HUDEP-2 (cell line): ENCODE results near the gene ADORA1.

Source experiments
- DNase-seq, 76 experiments: peaks; one replicate each; lab custom pipeline; 2025; ENCODE audit not compliant: unreplicated experiment in 76 of 76; lab: John Stamatoyannopoulos, UW

Gene ADORA1

GRCh38 chr1:203127666-203128430 lies at the start of gene ADORA1:
TSS of gene ADORA1 (plus strand) at chr1:203127726. CDS start at chr1:203128842, 1,116 bp downstream.
- DNase-seq, result no peak

GRCh38 chr1:203077956-203078355 lies 49.6 kb upstream of the ADORA1 start:
- DNase-seq, result no peak

GRCh38 chr1:203078478-203078877 lies 49.0 kb upstream of the ADORA1 start:
- no peak for DNase-seq

DNA sequence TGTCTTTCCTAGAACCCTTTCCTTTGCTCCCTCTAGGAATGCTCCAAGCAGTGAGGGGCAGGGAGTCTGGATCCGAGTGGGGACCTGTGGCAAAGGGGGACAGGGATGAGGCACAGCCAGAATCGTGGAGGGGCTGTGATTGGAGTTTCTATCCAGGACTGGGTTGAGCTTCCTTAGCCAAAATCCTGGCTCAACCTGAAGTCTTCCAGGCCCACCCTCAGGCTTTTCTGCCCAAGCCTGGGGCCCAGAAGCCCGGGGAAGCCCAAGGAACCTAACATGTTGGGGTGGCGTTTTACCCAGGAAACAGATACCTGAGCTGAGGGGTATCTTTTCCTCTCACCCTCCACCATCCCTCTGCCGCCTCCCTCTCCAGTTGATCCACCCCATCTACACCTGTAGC lies 47.1 kb upstream of the ADORA1 start:
- DNase-seq, result no peak

GRCh38 chr1:203081465-203082230 lies 45.9 kb upstream of the ADORA1 start:
- DNase-seq, result no peak

DNA sequence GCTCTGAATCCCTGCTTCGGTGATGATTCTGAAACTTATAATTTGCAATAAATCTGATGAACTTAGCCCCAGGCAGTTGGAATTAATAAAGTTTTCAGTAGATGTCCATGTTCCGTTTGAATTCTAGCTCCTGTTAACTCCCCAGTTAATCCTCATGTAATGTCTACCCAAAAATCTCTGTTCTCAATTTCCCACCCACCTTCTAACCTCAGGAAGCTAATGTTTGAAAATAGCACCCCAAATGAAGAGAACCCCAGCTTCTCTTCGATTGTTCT lies 45.4 kb upstream of the ADORA1 start:
- no peak for DNase-seq

GRCh38 chr1:203082571-203083462 lies 44.7 kb upstream of the ADORA1 start:
- DNase-seq, result no peak

DNA sequence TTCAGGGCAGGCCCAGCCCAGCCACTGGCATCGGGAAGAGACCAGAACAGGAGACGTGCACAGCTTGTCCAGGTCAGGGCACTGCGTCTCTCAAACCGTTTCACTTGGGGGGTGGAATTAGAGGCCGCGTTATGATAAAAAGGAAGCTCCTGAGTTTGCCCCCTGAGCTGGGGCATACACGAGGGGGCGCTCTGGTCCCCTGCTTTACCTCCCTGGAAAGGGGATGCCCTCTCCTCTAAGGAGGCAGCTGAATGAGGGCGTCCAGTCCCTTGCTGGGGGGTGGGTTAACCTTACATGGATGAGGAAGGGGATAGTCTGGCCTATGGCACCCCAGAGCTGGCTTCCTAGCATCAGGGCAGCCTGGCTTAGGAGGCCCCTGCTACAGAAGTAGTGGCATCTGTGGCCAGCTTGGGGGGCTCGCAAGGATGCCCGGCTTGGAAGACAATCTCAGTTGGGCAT lies 44.0 kb upstream of the ADORA1 start:
- DNase-seq, result no peak

DNA sequence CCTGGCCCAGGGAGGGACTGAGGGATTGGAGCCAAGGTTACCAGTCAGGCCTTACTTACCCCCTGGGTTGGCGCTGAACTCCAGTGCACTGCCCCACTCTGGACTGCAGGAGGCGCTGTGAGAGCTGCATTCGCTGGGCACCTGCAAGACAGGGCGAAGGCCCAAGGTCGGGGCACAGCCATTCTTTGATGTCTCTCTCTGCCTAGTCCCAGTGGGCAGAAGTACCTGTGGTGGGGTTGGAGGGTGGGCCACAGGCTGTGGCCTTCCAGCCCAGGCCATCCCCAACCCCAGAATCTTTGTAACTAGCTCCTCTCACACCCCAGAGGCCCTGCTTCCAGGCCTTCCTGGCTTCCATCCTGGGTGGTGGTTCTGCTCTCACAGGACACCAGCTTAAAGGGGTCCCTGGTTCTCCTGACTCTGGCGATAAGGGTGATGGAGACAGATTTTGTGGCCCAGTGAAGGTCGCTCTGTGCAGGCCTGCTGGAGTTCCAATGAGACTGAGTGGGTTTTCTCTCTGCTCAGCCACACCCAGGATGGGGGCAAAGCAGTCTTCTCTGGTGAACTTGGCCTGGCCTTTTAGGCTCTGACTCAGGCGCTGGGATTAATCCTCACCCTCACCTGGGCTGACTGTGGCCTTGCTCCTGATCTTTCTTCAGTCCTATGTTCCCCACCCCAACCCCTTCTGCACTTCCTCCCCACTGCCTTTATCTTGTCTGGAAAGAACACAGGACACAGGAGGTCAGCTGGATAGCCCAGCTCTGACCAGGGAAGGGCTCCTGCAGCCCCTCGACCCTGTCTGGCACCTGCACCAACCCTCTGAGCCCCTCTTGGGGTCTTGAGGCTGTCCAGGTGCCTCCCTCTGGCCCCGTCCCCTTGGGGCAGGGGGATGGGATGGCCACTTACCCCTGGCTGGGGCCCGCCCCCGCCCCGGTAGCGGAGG lies 42.7 kb upstream of the ADORA1 start:
- DNase-seq, result peak in 36 of 76 experiments; percentile 2 to 60 (median 15)

DNA sequence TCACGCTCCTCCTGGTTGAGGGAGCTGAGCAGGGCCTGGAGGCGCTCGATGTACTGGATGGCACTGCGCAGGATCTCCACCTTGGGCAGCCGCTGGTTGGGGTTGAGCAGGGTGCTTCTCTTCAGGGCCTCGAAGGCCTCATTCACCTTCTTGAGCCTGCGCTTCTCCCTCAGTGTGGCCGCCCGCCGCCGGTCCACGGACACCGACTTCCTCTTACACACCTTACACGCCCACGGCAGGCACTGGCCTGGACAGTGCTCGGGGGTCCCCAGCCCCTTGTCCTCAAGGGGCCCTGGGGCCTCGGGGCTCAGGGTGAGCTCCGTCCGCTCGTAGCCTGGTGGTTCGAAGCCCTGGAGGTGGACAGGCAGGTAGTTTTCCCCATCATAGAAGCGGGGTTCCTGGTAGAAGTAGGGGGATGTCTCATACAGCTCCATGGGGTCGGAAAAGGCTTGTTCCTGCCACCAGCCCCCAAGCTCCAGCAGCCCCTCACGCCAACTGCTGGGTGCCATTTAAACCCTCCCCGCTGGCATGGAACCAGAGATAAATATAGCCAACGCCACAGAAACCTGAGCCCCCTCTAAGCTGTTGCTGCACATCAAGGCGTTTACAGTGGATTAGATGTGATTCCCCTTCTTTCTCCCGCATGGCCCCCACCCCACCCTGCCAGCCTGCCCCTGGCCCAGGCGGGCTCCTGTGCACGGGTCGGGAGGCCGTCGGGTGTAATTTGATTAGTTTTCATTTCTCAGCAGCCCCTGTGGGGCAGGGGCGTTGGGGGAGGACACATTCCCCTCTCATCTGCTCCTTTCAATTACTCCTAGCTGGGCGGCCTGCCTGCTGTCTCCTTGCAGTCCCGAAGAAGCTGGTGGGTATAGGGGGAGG lies 41.8 kb upstream of the ADORA1 start, which contains the start of gene MYOG:
Gene MYOG (minus strand): TSS at position 485 of the 879 bp plus-strand sequence. CDS start 51 bp downstream, at position 434.
- no peak for DNase-seq

DNA sequence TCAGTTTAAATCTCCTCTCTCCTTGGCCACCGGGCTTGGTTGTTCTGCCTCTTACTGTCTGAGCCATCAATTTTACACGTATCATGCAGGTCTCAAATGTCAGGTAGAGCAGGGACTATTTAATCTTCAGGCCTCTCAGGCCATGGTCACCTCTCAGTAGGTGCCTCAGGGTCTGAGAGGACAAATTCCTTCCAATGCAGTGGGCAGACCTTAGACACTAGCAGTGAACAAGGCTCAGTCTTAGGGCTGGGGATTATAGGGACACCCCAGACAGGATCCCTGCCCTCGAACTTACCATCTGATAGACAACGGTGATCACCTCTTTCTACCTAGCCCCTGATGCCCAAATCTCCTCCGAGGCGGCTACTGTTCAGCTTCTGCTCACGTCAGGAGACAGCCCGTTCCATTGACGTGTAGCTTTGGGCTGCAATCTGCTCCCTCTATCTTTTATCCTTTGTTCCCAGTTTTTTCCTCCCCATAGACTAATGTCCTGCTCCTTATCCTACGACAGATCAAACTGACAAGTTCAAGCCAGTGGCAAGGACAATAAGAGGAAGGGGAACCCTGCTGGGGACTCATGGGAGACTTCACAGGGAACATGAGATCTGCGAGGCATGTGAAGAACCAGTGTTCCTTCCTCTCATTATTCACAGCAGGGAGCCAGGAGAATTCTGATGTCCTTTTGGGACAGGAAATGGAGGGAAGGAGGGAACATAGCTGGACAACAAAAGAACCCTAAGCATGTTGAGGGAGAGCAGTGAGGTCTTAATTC lies 40.3 kb upstream of the ADORA1 start:
- no peak for DNase-seq

DNA sequence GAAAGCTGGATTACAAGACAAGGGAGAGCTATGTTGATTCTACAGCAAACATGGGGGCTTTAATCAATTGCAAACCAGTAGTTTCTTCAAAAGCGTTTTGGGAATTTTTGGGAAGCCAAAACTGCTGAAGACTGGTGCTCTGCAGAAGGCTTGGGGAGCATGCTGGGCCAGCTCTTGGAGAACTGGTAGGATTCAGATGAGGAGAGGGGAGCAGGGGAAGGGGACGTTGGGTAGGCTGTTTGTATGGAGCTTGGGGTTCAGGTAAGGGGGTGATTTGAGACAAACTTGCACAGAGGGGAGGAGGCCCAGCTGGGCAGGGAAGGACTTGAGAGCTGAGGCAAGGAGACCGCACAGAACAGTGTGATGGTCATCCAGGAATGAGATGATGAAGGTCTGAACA lies 39.1 kb upstream of the ADORA1 start:
- no peak for DNase-seq

- DNase-seq, result no peak
These were observed 38.4 kb upstream of the ADORA1 start for GRCh38 chr1:203089001-203089650.

DNA sequence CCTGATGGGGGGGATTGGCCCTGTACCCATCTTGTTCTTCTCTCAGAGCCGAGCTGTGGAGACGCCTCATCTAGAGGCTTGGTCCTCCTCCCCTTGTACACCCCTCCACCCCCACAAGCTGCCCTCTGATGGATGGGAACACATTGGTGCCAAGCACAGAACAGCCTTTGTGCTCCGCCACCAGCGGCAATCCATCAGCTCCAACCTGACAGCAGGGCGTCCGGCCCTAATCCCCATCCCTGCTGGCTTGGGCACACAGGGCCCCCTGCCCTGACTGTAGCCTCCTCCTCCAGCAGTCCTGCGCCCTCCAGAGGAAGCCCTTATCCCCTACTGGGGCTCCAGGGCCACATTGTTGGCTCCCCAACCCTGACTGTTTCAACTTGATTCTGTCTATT lies 37.9 kb upstream of the ADORA1 start:
- DNase-seq, result no peak

DNA sequence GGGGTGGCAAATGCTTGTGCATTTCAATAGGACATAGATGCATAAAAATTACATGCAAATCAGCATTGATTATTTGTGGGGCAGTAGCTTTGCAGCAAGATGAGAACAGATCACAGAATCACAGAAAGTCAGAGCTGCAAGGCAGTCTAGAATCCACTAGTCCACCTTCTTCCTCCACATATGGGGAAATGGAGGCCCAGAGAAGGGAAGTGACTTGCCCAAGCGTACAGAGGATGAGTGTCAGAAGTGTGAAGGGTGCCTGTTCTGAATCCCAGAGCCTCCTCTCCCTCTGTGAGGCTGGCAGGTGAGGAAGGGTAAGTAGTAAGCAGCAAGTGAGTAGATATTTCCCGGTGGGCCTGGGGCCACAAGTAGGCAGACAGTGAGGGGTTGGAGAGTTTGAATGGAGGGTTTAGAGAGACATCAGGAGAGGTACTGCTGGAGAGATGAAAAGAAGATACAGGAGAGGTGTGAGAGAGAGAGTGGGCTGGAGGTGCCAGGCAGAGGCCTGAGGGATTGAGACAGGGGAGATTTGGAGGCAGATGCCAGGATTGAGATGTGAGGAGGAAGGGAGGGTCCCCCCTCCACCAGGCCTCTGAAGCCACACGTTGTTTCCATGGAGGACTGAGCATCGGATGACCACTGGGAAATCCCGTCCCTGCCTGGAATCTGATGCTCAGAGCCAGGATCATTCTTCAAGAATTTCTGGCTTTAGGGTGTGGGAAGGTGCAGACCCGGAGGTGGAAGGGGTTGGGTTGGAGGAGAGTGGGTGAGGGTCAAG lies 36.9 kb upstream of the ADORA1 start:
- DNase-seq, result no peak

DNA sequence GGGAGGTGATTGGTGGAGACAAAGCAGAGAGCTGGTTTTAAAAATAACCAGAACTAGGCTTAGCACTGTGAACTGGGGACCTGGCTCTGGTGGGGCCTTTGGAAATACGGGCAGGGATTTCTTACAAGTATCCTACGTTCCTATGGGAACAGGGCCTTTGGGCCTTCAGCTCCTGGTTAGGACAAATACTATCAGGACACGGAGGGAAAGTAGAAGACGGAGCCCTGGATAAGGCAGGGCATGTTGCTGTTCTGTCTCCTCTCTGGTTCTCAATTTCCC lies 36.4 kb upstream of the ADORA1 start:
- DNase-seq, result no peak

DNA sequence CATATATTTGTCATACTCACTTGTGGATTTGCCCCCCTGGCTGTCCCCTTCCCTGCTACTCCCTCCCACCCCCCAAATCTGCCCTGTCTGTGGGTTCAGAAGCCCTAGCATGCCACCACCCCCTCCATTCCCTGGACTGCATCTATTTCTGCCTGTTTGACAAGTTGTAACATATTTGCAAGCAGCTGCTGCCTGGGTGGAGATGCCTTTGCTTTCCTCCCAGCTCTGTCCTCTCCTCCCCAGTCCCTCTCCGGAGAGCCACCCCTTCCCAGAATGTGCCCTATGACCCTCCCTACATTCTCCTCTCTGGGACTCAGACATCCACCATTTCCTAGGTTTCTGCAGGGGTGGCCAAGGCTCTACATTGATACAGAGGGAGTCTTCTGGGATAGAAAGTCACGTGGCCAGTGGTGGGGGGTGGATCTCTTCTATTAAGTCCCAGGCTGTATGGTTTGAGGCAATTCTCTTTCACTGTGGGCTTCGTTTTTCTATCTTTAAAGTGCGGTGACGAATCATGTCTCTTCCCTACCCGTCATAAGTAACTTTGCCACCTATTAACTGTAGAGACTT lies 35.7 kb upstream of the ADORA1 start:
- no peak for DNase-seq
